HEK293T (cell line): ENCODE results near the gene BCAS1.

Experiments
- CTCF ChIA-PET: fragments of 350-600 bp; formaldehyde crosslinking; extraction: SDS; loops from one replicate; lab custom pipeline; 2021; ENCODE audit warnings: antibody characterized with exemption, inconsistent platforms; lab: Yijun Ruan, JAX
- POLR2A ChIA-PET: fragments of 350-600 bp; formaldehyde crosslinking; extraction: SDS; loops from one replicate; lab custom pipeline; 2020; ENCODE audit warnings: antibody characterized with exemption, inconsistent platforms; lab: Yijun Ruan, JAX
- DNase-seq: peaks from one replicate; pipeline ENCODE4 v3.0.0; 2012; ENCODE audit warnings: mixed read lengths; ENCODE audit errors: extremely low spot score
- ARNT ChIP-seq: fragments of 450-650 bp; IDR thresholded peaks from 2 replicates; pipeline ENCODE4 v1.6.1; 2017; ENCODE audit warnings: mild to moderate bottlenecking
- BHLHE40 ChIP-seq: fragments of 450-650 bp; IDR thresholded peaks from 2 replicates; pipeline ENCODE4 v1.6.1; 2016; ENCODE audit warnings: mild to moderate bottlenecking, moderate library complexity, borderline replicate concordance
- CTBP1 ChIP-seq: fragments of 450-650 bp; IDR thresholded peaks from 2 replicates; pipeline ENCODE4 v1.6.1; 2016; ENCODE audit warnings: borderline replicate concordance
- ELF4 ChIP-seq: fragments of 450-650 bp; IDR thresholded peaks from 2 replicates; pipeline ENCODE4 v1.6.1; 2017; ENCODE audit warnings: antibody characterized with exemption
- FOXA1 ChIP-seq: fragments of 450-650 bp; IDR thresholded peaks from 2 replicates; pipeline ENCODE4 v1.6.1; 2016; ENCODE audit warnings: mild to moderate bottlenecking
- FOXK2 ChIP-seq: fragments of 450-650 bp; IDR thresholded peaks from 2 replicates; pipeline ENCODE4 v1.6.1; 2016; ENCODE audit warnings: mild to moderate bottlenecking
- FOXM1 ChIP-seq: fragments of 450-650 bp; IDR thresholded peaks from 2 replicates; pipeline ENCODE4 v1.6.1; 2017; ENCODE audit warnings: mild to moderate bottlenecking, borderline replicate concordance
- HDGF ChIP-seq: fragments of 450-650 bp; IDR thresholded peaks from 2 replicates; pipeline ENCODE4 v1.6.1; 2017; ENCODE audit warnings: antibody characterized with exemption, borderline replicate concordance
- L3MBTL2 ChIP-seq: fragments of 450-650 bp; conservative IDR thresholded peaks from 2 replicates; pipeline ENCODE4 v1.6.1; 2016; ENCODE audit warnings: mild to moderate bottlenecking
- LEF1 ChIP-seq: fragments of 450-650 bp; IDR thresholded peaks from 2 replicates; pipeline ENCODE4 v1.6.1; 2017; ENCODE audit warnings: mild to moderate bottlenecking, borderline replicate concordance
- NFRKB ChIP-seq: fragments of 450-650 bp; IDR thresholded peaks from 2 replicates; pipeline ENCODE4 v1.6.1; 2016; ENCODE audit warnings: mild to moderate bottlenecking, moderate library complexity
- SP1 ChIP-seq: fragments of 450-650 bp; IDR thresholded peaks from 2 replicates; pipeline ENCODE4 v1.6.1; 2017
- SUZ12 ChIP-seq: fragments of 450-650 bp; IDR thresholded peaks from 2 replicates; pipeline ENCODE4 v1.6.1; 2016; ENCODE audit warnings: mild to moderate bottlenecking
- TARDBP ChIP-seq: fragments of 450-650 bp; IDR thresholded peaks from 2 replicates; pipeline ENCODE4 v1.6.1; 2016
- ZNF384 ChIP-seq: fragments of 450-650 bp; IDR thresholded peaks from 2 replicates; pipeline ENCODE4 v1.6.1; 2016
- TF ChIP-seq, protein P1 (sequence below): fragments of 450-650 bp; IDR thresholded peaks from 2 replicates; pipeline ENCODE4 v1.6.1; 2016

BCAS1 gene

DNA sequence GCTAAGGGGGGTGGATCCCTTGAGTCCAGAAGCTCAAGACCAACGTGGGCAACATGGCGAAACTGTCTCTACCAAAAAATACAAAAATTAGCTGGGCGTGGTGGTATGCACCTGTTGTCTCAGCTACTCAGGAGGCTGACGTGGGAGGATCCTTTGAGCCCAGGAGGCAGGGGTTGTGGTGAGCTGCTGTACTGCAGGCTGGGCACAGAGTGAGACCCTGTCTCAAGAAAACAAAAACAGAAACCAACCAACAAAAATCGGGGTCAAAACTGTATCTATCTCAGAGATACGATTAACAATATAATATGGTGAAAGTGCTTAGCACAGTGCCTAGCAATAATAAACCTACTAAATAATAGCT lies 20.7 kb upstream of the BCAS1 start:
- CTCF ChIA-PET, result interaction anchor here (0.9 kb wide), 1 partner anchor 13 kb away, joined by 4 read pairs; no protein-coding TSS in a partner anchor
- TF ChIP-seq ARNT, result no peak
- TF ChIP-seq CTBP1, result no peak
- no peak for TF ChIP-seq ZNF384
- TF ChIP-seq FOXM1, result no peak
- no peak for TF ChIP-seq BHLHE40
- TF ChIP-seq SP1, result no peak
- POLR2A ChIA-PET, result no interaction called here
- no peak for DNase-seq

DNA sequence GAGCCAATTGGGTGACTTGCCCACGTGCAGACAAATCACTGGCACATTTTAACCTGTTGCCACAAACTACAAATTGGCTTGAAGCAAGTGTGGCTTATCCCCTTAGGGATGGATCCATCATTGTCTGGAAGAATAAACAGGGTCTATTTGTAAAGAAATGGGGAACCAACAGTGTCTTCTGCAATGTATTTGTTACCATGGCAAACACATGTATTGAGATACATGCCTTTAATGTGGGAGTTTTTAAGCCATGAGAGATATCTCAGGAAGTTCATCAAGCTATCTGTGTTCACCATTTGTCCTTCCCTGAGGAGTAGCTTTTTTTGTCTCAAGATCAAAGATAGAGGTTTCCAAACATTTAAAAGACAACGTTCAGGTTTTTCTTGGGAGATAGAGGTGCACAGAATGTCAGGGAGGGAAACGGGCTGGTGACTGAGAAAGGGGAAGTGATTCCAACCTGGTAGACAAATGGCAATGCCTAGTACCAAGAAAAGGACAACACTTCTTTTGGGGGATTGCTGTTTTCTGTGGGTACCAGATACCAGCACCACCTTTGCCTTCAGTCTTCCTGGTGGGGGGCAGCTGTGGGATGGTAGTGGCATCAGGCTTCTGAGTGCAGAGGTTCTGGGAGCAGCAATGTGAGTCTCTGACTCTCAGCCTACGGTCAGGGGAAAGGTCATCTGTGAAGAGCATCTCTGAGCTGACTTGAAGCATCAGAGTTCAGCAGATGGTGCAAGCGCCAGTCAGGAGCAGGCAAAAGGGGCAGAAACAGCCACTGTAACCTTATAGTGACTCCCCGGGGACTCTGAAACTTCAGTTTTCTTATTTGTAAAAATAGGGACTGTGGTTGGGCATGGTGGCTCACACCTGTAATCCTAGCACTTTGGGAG lies 20.1 kb upstream of the BCAS1 start:
- POLR2A ChIA-PET, result no interaction called here
- no peak for DNase-seq
- TF ChIP-seq CTBP1, result no peak
- TF ChIP-seq FOXM1, result no peak
- TF ChIP-seq SUZ12, result no peak
- TF ChIP-seq ZNF384, result no peak
- TF ChIP-seq SP1, result no peak
- TF ChIP-seq ELF4, result no peak
- TF ChIP-seq FOXA1, result no peak
- TF ChIP-seq L3MBTL2, result no peak
- no peak for TF ChIP-seq NFRKB
- no peak for TF ChIP-seq BHLHE40
- no peak for TF ChIP-seq HDGF
- no peak for TF ChIP-seq TARDBP
- no peak for TF ChIP-seq LEF1
- TF ChIP-seq, protein P1, sequence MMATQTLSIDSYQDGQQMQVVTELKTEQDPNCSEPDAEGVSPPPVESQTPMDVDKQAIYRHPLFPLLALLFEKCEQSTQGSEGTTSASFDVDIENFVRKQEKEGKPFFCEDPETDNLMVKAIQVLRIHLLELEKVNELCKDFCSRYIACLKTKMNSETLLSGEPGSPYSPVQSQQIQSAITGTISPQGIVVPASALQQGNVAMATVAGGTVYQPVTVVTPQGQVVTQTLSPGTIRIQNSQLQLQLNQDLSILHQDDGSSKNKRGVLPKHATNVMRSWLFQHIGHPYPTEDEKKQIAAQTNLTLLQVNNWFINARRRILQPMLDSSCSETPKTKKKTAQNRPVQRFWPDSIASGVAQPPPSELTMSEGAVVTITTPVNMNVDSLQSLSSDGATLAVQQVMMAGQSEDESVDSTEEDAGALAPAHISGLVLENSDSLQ, result no peak
- no peak for TF ChIP-seq FOXK2
- CTCF ChIA-PET, result interaction anchor here (0.9 to 1.2 kb wide), 2 partner anchors 13 to 109 kb away, joined by 3 to 4 read pairs; no protein-coding TSS in a partner anchor

- no peak for DNase-seq
- CTCF ChIA-PET, result no interaction called here
Observed at GRCh38 chr20:54088430-54088829, 18.0 kb upstream of the BCAS1 start.

GRCh38 chr20:54086507-54087039 lies 16.2 kb upstream of the BCAS1 start:
- DNase-seq, result no peak
- TF ChIP-seq ZNF384, result no peak
- no peak for TF ChIP-seq SUZ12
- no peak for TF ChIP-seq ARNT
- POLR2A ChIA-PET, result no interaction called here
- CTCF ChIA-PET, result no interaction called here

More at GRCh38 chr20:54088430-54088829, 18.0 kb upstream of the BCAS1 start:
- POLR2A ChIA-PET, result no interaction called here
- TF ChIP-seq ARNT (no peak), CTBP1 (no peak), SP1 (no peak), SUZ12 (no peak), TARDBP (no peak)

DNA sequence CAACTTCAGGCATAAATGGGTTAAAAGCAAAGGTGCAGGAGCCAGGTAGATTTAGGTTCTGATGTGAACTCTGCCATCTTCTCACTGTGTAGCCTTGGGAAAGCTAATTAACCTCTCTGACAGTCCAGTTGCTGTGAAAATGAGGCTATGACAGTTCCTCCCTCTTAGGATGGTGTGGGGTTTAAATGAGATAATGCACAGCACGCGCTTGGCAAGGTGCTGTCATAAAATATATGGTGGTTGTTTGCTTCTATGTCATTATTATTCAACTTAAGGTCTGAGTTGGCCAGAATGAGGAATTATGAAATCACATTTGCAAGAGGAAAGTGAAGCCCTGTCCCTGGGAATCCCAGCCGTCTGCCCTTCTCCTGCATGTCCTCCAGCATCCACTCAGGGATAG lies 15.5 kb upstream of the BCAS1 start:
- ChIA-PET POLR2A (no interaction called here), CTCF (no interaction called here)
- DNase-seq, result no peak
- TF ChIP-seq FOXK2, result no peak
- TF ChIP-seq, protein P1, result no peak
- no peak for TF ChIP-seq ZNF384
- no peak for TF ChIP-seq CTBP1
- TF ChIP-seq BHLHE40, result no peak
- TF ChIP-seq TARDBP, result no peak
- no peak for TF ChIP-seq SP1
- TF ChIP-seq HDGF, result no peak
- no peak for TF ChIP-seq L3MBTL2
- TF ChIP-seq SUZ12, result no peak

- CTCF ChIA-PET, result no interaction called here
- TF ChIP-seq ARNT, result no peak
- POLR2A ChIA-PET, result no interaction called here
- DNase-seq, result no peak
Observed at GRCh38 chr20:54085425-54085824, 15.0 kb upstream of the BCAS1 start.

- TF ChIP-seq CTBP1 (no peak), ZNF384 (no peak), FOXA1 (no peak), FOXK2 (no peak), SUZ12 (no peak), NFRKB (no peak), SP1 (no peak), HDGF (no peak), L3MBTL2 (no peak), LEF1 (no peak), TARDBP (no peak), FOXM1 (no peak), BHLHE40 (no peak), ARNT (no peak), ELF4 (no peak)
- TF ChIP-seq, protein P1, result no peak
- DNase-seq, result no peak
- CTCF ChIA-PET, result interaction anchor here (0.6 kb wide), 1 partner anchor 636 kb away, joined by 3 read pairs; no protein-coding TSS in a partner anchor
- POLR2A ChIA-PET, result no interaction called here
Observed at GRCh38 chr20:54084727-54085388, 14.5 kb upstream of the BCAS1 start.
